WTC11 (cell line): Measurements from ENCODE around the gene SCAANT1. TPM values are rescaled to one million over a fixed set of nuclear protein-coding genes. Genes with fewer than 3 reads are reported as not detected.

Experiments
- ATAC-seq: fragments of 200-7000 bp; cut with Tn5 transposase; 2 replicates; pipeline ENCODE4 v1.10.0; 2021; ENCODE audit warnings: mild to moderate bottlenecking, moderate library complexity
- CTCF ChIA-PET: fragments of 300-600 bp; sonication (Branson Sonifier 250); formaldehyde crosslinking; loops from one replicate; lab custom pipeline; 2021; ENCODE audit warnings: antibody characterized with exemption; lab: Charles Lee
- POLR2A ChIA-PET: fragments of 350-600 bp; sonication (Branson Sonifier 250); formaldehyde crosslinking; loops from one replicate; lab custom pipeline; 2021; ENCODE audit warnings: antibody characterized with exemption; lab: Charles Lee
- DNase-seq: peaks from one replicate; pipeline ENCODE4 v3.0.0; 2021; ENCODE audit warnings: low spot score
- H3K27ac Mint-ChIP-seq: 2 replicates; pipeline ENCODE4 v1.8.0; 2021; ENCODE audit warnings: mixed read lengths
- H3K27me3 Mint-ChIP-seq: 2 replicates; pipeline ENCODE4 v1.8.0; 2021; ENCODE audit warnings: low read depth, mild to moderate bottlenecking, moderate library complexity, mixed read lengths
- H3K36me3 Mint-ChIP-seq: 2 replicates; pipeline ENCODE4 v1.8.0; 2021; ENCODE audit warnings: mixed read lengths
- H3K4me1 Mint-ChIP-seq: 2 replicates; pipeline ENCODE4 v1.8.0; 2022; ENCODE audit warnings: mixed read lengths
- H3K4me3 Mint-ChIP-seq: 2 replicates; pipeline ENCODE4 v1.8.0; 2021; ENCODE audit warnings: mild to moderate bottlenecking, moderate library complexity, mixed read lengths
- H3K9me3 Mint-ChIP-seq: 2 replicates; pipeline ENCODE4 v1.8.0; 2021; ENCODE audit warnings: mixed read lengths
- AR ChIP-seq: fragments of 250-450 bp; sonication (Bioruptor Pico); IDR thresholded peaks from 2 replicates; pipeline ENCODE4 v1.9.0; 2021; ENCODE audit warnings: mild to moderate bottlenecking
- ATF6 ChIP-seq: sonication (generic); formaldehyde crosslinking; IDR thresholded peaks from 2 replicates; pipeline ENCODE4 v1.8.1; 2023; ENCODE audit warnings: mild to moderate bottlenecking, missing genetic modification reagents
- CBFB ChIP-seq: sonication (generic); formaldehyde crosslinking; IDR thresholded peaks from 2 replicates; pipeline ENCODE4 v1.8.1; 2022; ENCODE audit warnings: mild to moderate bottlenecking, low read depth, missing genetic modification reagents
- ELF4 ChIP-seq: sonication (generic); formaldehyde crosslinking; IDR thresholded peaks from 2 replicates; pipeline ENCODE4 v1.8.1; 2022; ENCODE audit warnings: low read depth, mild to moderate bottlenecking, moderate library complexity, missing genetic modification reagents
- ERG ChIP-seq: fragments of 250-450 bp; sonication (Bioruptor Pico); IDR thresholded peaks from 2 replicates; pipeline ENCODE4 v1.8.0; 2021; ENCODE audit warnings: mild to moderate bottlenecking
- FOXP1 ChIP-seq: sonication (generic); formaldehyde crosslinking; IDR thresholded peaks from 2 replicates; pipeline ENCODE4 v1.8.0; 2022; ENCODE audit warnings: missing genetic modification reagents, mild to moderate bottlenecking, moderate library complexity, borderline replicate concordance
- GABPB1 ChIP-seq: sonication (generic); formaldehyde crosslinking; IDR thresholded peaks from 2 replicates; pipeline ENCODE4 v1.8.1; 2023; ENCODE audit warnings: mild to moderate bottlenecking, missing genetic modification reagents
- JAZF1 ChIP-seq: fragments of 250-450 bp; sonication (Bioruptor Pico); IDR thresholded peaks from 2 replicates; pipeline ENCODE4 v1.9.0; 2021; ENCODE audit warnings: moderate library complexity, mild to moderate bottlenecking, inconsistent platforms
- NFYB ChIP-seq: sonication (generic); formaldehyde crosslinking; conservative IDR thresholded peaks from 2 replicates; pipeline ENCODE4 v1.8.0; 2022; ENCODE audit warnings: low read depth, missing genetic modification reagents
- OVOL2 ChIP-seq: fragments of 250-450 bp; sonication (Bioruptor Pico); IDR thresholded peaks from 2 replicates; pipeline ENCODE4 v1.9.0; 2021; ENCODE audit warnings: mild to moderate bottlenecking, borderline replicate concordance
- SMAD3 ChIP-seq: sonication (generic); formaldehyde crosslinking; IDR thresholded peaks from 2 replicates; pipeline ENCODE4 v1.8.0; 2022; ENCODE audit warnings: missing genetic modification reagents, mild to moderate bottlenecking, borderline replicate concordance
- SOX15 ChIP-seq: fragments of 250-450 bp; sonication (Bioruptor Pico); IDR thresholded peaks from 2 replicates; pipeline ENCODE4 v1.9.0; 2021; ENCODE audit warnings: mild to moderate bottlenecking
- SP1 ChIP-seq: sonication (generic); formaldehyde crosslinking; conservative IDR thresholded peaks from 2 replicates; pipeline ENCODE4 v1.8.1; 2022; ENCODE audit warnings: missing genetic modification reagents
- TEAD4 ChIP-seq: sonication (generic); formaldehyde crosslinking; IDR thresholded peaks from 2 replicates; pipeline ENCODE4 v1.8.0; 2022; ENCODE audit warnings: mild to moderate bottlenecking, missing genetic modification reagents
- ZMAT4 ChIP-seq: fragments of 250-450 bp; sonication (Bioruptor Pico); IDR thresholded peaks from 2 replicates; pipeline ENCODE4 v1.9.0; 2021; ENCODE audit warnings: mild to moderate bottlenecking
- ZSCAN18 ChIP-seq: fragments of 250-450 bp; sonication (Bioruptor Pico); IDR thresholded peaks from 2 replicates; pipeline ENCODE4 v2.1.2; 2022; ENCODE audit warnings: mild to moderate bottlenecking, moderate library complexity
- total RNA-seq: library from RNA; stranded (reverse); gene quantifications from 3 replicates; pipeline ENCODE4 v1.2.3, GENCODE V29; 2021

The SCAANT1 gene
- total RNA-seq, 1 experiment from 2014 or later, result 1.3 TPM

- no peak for TF ChIP-seq FOXP1 (CRISPR knock-in tag)
- TF ChIP-seq SP1 (CRISPR knock-in tag), result no peak
- no peak for TF ChIP-seq CBFB
- no peak for TF ChIP-seq AR (CRISPR knock-in tag)
These were observed 33.4 kb upstream of the SCAANT1 start (continued) for GRCh38 chr3:63945558-63946096.

GRCh38 chr3:63943678-63944077 lies 31.5 kb upstream of the SCAANT1 start:
- ChIA-PET CTCF (interaction anchor here (1.1 to 1.9 kb wide), 2 partner anchors 18 to 24 kb away, joined by 3 to 5 read pairs; no protein-coding TSS in a partner anchor), POLR2A (no interaction called here)
- TF ChIP-seq SMAD3 (CRISPR knock-in tag) (no peak), GABPB1 (CRISPR knock-in tag) (peak; percentile 67)
- Mint-ChIP-seq H3K27ac (peak overlapping the region; percentile 67), H3K9me3 (no peaks in the 10 kb centered on the region), H3K36me3 (no peaks in the 10 kb centered on the region), H3K4me1 (peaks cover 31% of the 10 kb centered on the region), H3K27me3 (no peaks in the 10 kb centered on the region), H3K4me3 (no peak overlapping the region)
- no peak for DNase-seq
- ATAC-seq, result 0 out of 2 replicates have a peak, but pooled peaks have one; percentile 17

GRCh38 chr3:63942528-63942927 lies 30.3 kb upstream of the SCAANT1 start:
- H3K27me3 Mint-ChIP-seq, result no peaks in the 10 kb centered on the region
- POLR2A ChIA-PET, result no interaction called here

More at GRCh38 chr3:63942528-63942927, 30.3 kb upstream of the SCAANT1 start:
- Mint-ChIP-seq H3K27ac (no peak overlapping the region), H3K36me3 (no peaks in the 10 kb centered on the region), H3K4me1 (peaks cover 37% of the 10 kb centered on the region), H3K9me3 (no peaks in the 10 kb centered on the region), H3K4me3 (no peak overlapping the region)
- CTCF ChIA-PET, result no interaction called here
- DNase-seq (no peak), ATAC-seq (no peak)
- TF ChIP-seq ZMAT4 (CRISPR knock-in tag) (no peak), FOXP1 (CRISPR knock-in tag) (no peak), ATF6 (no peak), JAZF1 (CRISPR knock-in tag) (no peak), OVOL2 (no peak), CBFB (no peak), NFYB (no peak), TEAD4 (CRISPR knock-in tag) (no peak), SOX15 (no peak), ZSCAN18 (no peak), ERG (CRISPR knock-in tag) (no peak), SMAD3 (CRISPR knock-in tag) (no peak), ELF4 (CRISPR knock-in tag) (no peak)
